Dendritic cell treated with granulocyte-macrophage colony-stimulating factor and Interleukin-4, amounts not matched to agents 40 ng/mL and 50 ng/mL, for 4 days (primary cell): ENCODE data around the gene CYFIP2.

Source experiments
- H3K27ac Mint-ChIP-seq: one replicate; pipeline ENCODE4 v1.8.0; 2022; ENCODE audit warnings: mild to moderate bottlenecking, mixed read lengths
- H3K27me3 Mint-ChIP-seq: one replicate; pipeline ENCODE4 v1.8.0; 2022; ENCODE audit warnings: mild to moderate bottlenecking, mixed read lengths
- H3K36me3 Mint-ChIP-seq: one replicate; pipeline ENCODE4 v1.8.0; 2022; ENCODE audit warnings: low read depth, mixed read lengths
- H3K4me1 Mint-ChIP-seq: one replicate; pipeline ENCODE4 v1.8.0; 2022; ENCODE audit warnings: low read depth, mixed read lengths
- H3K4me3 Mint-ChIP-seq: one replicate; pipeline ENCODE4 v1.8.0; 2022; ENCODE audit warnings: mild to moderate bottlenecking, moderate library complexity, mixed read lengths
- H3K9me3 Mint-ChIP-seq: one replicate; pipeline ENCODE4 v1.8.0; 2022; ENCODE audit warnings: mixed read lengths
- intact Hi-C: fragments of 100-400 bp; cut with micrococcal nuclease; formaldehyde crosslinking; loops from one replicate; pipeline ENCODE4 v1.15.0; 2022

The CYFIP2 gene

GRCh38 chr5:157269165-157269671 is 3.3 kb downstream of the CYFIP2 start:
- H3K27me3 Mint-ChIP-seq = peaks cover 15% of the 10 kb centered on the region
- H3K4me1 Mint-ChIP-seq = peaks cover 58% of the 10 kb centered on the region
- no peaks in the 10 kb centered on the region for H3K9me3 Mint-ChIP-seq
- no peak overlapping the region for H3K4me3 Mint-ChIP-seq
- no peak overlapping the region for H3K27ac Mint-ChIP-seq
- intact Hi-C loops = no loop called here
- peaks cover 6% of the 10 kb centered on the region for H3K36me3 Mint-ChIP-seq

DNA sequence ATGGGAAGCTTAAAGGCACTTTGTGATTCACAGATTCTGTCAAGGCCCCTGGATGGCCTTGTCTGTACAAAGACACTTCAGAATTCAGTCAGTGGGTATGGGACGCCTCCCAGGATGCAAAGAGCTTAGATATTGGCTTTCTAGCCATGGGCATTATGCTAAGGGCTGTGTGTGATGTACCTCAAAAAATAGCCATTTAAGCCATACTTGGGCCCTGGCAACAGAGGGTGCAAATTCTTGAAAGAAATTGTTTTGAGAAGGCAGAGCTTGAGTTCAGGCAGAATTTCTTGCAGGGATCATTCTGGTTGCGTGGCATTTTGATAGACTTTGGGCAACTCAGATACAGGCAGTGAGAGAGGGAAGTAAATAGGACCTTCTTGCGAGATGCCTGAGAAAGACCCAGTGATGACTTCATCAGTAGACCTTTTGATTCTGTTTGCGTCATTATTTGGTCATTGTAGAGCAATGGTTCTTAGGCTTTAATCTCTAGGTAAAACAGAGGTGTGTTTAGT is 3.9 kb downstream of the CYFIP2 start:
- Mint-ChIP-seq H3K4me3 (no peak overlapping the region), H3K36me3 (peaks cover 6% of the 10 kb centered on the region), H3K27ac (no peak overlapping the region), H3K4me1 (peaks cover 58% of the 10 kb centered on the region), H3K27me3 (peaks cover 14% of the 10 kb centered on the region), H3K9me3 (no peaks in the 10 kb centered on the region)
- intact Hi-C loops = no loop called here

- Mint-ChIP-seq H3K27ac (no peak overlapping the region), H3K9me3 (no peaks in the 10 kb centered on the region), H3K4me1 (peaks cover 58% of the 10 kb centered on the region), H3K36me3 (peaks cover 2% of the 10 kb centered on the region), H3K27me3 (peaks cover 12% of the 10 kb centered on the region), H3K4me3 (no peak overlapping the region)
- intact Hi-C loops = no loop called here
Observed at GRCh38 chr5:157270771-157271170, 4.8 kb downstream of the CYFIP2 start.

- H3K4me3 Mint-ChIP-seq = no peak overlapping the region
- intact Hi-C loops = no loop called here
- H3K9me3 Mint-ChIP-seq = no peaks in the 10 kb centered on the region
- peaks cover 53% of the 10 kb centered on the region for H3K4me1 Mint-ChIP-seq
- peak overlapping the region; percentile 87 for H3K27ac Mint-ChIP-seq
- H3K27me3 Mint-ChIP-seq = peaks cover 8% of the 10 kb centered on the region
- no peaks in the 10 kb centered on the region for H3K36me3 Mint-ChIP-seq
Observed at GRCh38 chr5:157271740-157272271, 5.9 kb downstream of the CYFIP2 start.

DNA sequence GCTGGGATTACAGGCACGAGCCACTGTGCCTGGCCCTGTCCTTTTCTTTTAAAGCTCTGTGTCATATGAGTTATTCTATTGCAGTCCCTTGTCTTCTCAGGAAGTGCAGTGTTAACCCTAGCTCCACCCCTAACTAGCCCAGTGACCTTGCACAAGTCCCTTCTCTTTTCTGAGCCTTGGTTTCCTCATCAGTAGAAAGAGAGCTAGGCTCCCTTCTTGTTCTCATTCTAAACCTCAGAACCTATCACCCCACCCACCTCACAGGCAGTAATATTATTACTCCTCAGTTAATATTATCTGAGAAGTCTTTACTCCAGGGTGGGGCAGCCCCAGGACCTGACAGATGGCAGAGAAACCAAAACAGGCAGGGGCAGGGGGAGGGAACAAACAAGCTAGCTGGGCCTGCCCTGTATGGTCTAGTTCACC is 7.2 kb downstream of the CYFIP2 start:
- Mint-ChIP-seq H3K4me3 (peak overlapping the region; percentile 40), H3K9me3 (no peaks in the 10 kb centered on the region), H3K36me3 (no peaks in the 10 kb centered on the region), H3K4me1 (peaks cover 44% of the 10 kb centered on the region), H3K27me3 (no peaks in the 10 kb centered on the region), H3K27ac (peak overlapping the region; percentile 87)
- intact Hi-C loops = loop anchor here (1.0 kb wide), 1 partner anchor 9 kb away; no protein-coding TSS in a partner anchor

GRCh38 chr5:157275403-157275802 is 9.5 kb downstream of the CYFIP2 start:
- intact Hi-C loops = no loop called here
- H3K27ac Mint-ChIP-seq = no peak overlapping the region
- no peak overlapping the region for H3K4me3 Mint-ChIP-seq
- H3K9me3 Mint-ChIP-seq = no peaks in the 10 kb centered on the region
- no peaks in the 10 kb centered on the region for H3K27me3 Mint-ChIP-seq
- peaks cover 33% of the 10 kb centered on the region for H3K4me1 Mint-ChIP-seq
- no peaks in the 10 kb centered on the region for H3K36me3 Mint-ChIP-seq

DNA sequence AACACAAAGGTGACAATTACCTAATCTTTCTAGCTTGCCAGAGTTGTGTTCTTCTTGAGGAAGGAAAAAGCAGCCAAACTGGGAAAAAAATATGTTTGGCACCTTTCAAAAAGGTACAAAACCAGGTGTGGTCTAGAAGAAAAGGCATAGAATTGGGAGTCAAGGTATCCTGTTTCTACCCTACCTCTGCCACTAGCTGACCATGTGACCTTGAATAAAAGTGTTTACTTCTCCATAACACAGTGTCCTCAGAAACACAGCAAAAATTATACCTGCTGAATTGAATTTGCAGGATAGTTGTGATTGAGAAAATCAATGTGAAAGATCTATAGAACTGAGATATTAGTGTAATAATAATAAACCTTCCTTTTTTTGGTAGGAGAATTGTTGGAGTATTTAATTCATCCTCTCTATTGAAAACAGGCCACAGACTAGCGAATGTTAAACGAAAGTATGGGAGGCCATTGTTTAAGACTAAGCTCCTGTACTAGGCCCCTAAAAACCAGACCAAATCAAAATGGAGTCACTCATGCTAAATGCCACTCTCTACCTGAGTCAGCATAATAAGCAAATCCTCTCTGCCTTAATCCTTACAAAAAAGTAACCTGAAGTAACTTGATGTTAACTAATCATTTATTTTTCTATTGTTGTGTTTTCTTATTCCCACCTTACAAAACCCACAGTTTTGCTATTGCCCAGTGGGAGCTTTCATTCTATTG is 12.6 kb downstream of the CYFIP2 start:
- Mint-ChIP-seq H3K4me1 (peaks cover 24% of the 10 kb centered on the region), H3K4me3 (no peak overlapping the region), H3K36me3 (no peaks in the 10 kb centered on the region), H3K9me3 (no peaks in the 10 kb centered on the region), H3K27me3 (peaks cover 1% of the 10 kb centered on the region), H3K27ac (no peak overlapping the region)
- intact Hi-C loops = no loop called here

- intact Hi-C loops = no loop called here
- H3K27me3 Mint-ChIP-seq = peaks cover 1% of the 10 kb centered on the region
- no peak overlapping the region for H3K4me3 Mint-ChIP-seq
- no peak overlapping the region for H3K27ac Mint-ChIP-seq
- H3K36me3 Mint-ChIP-seq = no peaks in the 10 kb centered on the region
- H3K9me3 Mint-ChIP-seq = no peaks in the 10 kb centered on the region
- peaks cover 23% of the 10 kb centered on the region for H3K4me1 Mint-ChIP-seq
Observed at GRCh38 chr5:157279605-157280239, 13.8 kb downstream of the CYFIP2 start.

DNA sequence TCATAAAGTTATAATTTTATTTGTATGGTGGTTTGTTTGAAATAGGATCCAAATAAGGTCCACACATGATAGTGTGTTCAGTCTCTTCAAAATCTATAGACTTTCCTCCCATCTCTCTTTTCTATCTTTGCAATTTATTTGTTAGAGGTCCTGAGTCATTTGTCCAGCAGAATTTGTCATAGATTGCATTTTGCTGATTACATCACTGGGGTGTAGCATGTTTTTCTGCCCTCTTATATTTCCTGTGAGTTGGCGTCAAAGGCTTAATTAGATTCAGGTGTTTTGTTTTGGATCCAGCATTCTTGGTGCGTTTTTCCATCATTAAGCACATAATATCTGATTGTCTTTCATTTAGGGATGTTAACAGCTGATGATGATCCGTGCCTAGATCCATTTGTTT is 15.0 kb downstream of the CYFIP2 start:
- intact Hi-C loops = no loop called here
- H3K4me3 Mint-ChIP-seq = no peak overlapping the region
- H3K9me3 Mint-ChIP-seq = no peaks in the 10 kb centered on the region
- peaks cover 1% of the 10 kb centered on the region for H3K27me3 Mint-ChIP-seq
- no peaks in the 10 kb centered on the region for H3K36me3 Mint-ChIP-seq
- H3K27ac Mint-ChIP-seq = no peak overlapping the region
- H3K4me1 Mint-ChIP-seq = peaks cover 23% of the 10 kb centered on the region

DNA sequence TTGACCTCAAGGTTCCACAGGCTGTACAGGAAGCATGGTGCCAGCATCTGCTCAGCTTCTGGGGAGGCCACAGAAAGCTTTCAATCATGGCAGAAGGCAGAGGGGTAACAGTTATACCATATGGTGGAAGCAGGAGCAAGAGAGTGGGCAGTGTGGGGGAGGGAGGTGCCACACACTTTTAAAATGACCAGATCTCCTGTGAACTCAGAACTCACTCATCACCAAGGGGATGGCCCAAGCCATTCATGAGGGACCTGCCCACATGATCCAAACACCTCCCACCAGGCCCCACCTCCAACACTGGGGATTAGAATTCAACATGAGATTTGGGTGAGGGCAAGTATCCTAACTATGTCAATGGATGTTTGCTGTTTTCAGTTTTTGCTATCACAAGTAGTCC is 16.2 kb downstream of the CYFIP2 start:
- Mint-ChIP-seq H3K27ac (peak overlapping the region; percentile 34), H3K36me3 (peaks cover 8% of the 10 kb centered on the region), H3K27me3 (peaks cover 1% of the 10 kb centered on the region), H3K4me3 (no peak overlapping the region), H3K4me1 (peaks cover 23% of the 10 kb centered on the region), H3K9me3 (no peaks in the 10 kb centered on the region)
- intact Hi-C loops = loop anchor here (1.0 kb wide), 1 partner anchor 9 kb away; no protein-coding TSS in a partner anchor

DNA sequence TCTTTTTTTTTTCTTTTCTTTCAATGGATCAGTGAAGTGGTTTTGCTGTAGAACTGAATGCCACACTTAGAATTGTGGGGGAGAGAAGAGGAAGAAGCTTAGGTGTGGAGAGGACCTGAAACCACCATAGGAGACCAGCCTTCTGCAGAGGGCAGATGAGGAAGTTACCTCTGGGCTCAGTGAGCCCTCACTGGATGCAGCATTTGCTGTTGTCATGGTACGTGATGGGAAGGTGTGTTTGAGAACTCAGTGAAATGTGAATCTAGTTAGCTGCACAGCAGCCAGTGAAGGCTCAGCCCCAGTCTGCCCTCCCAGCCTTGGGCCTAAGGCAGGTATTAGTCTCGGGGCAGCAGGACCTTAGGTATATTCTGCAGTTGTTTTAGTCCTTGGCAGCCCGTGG is 17.5 kb downstream of the CYFIP2 start:
- H3K36me3 Mint-ChIP-seq = peaks cover 9% of the 10 kb centered on the region
- intact Hi-C loops = no loop called here
- peaks cover 23% of the 10 kb centered on the region for H3K4me1 Mint-ChIP-seq
- peaks cover 1% of the 10 kb centered on the region for H3K27me3 Mint-ChIP-seq
- H3K4me3 Mint-ChIP-seq = no peak overlapping the region
- no peak overlapping the region for H3K27ac Mint-ChIP-seq
- no peaks in the 10 kb centered on the region for H3K9me3 Mint-ChIP-seq

DNA sequence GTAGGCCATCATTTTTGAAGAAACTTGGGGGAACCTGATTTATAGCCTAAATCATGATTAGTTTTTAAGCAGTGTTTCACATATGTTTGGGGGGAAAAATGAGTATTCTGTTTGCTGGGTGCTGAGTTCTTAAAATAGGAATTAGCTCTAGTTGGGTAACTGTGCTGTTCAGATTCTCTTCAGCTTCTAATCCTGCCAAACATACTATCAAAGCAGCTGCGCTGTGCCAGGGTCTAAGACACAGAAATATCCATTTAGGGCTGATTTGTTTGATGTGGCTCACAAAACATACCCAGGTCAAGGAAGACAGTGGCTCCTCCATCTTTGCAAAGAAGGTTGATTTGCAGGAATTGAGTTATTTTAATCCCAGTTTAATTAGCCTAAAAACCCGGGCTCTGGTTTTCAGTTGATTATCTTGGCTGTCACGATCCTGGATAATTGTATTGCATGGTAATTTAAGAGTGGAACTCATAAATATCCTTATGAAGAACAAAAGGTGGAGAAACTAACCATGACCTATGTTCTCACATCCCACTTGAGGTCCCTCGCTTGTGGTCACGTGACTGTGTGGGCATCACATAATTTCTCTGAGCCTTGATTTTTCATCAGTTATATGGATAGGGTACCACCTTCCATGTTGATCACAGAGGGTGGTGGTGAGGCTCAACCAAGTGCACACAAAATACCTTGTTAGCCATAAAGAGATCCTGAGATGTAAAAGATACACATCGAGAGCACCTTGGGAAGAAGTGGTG is 18.7 kb downstream of the CYFIP2 start:
- Mint-ChIP-seq H3K4me3 (no peak overlapping the region), H3K4me1 (peaks cover 23% of the 10 kb centered on the region), H3K36me3 (peaks cover 9% of the 10 kb centered on the region), H3K27ac (no peak overlapping the region), H3K27me3 (peaks cover 1% of the 10 kb centered on the region), H3K9me3 (no peaks in the 10 kb centered on the region)
- intact Hi-C loops = no loop called here

DNA sequence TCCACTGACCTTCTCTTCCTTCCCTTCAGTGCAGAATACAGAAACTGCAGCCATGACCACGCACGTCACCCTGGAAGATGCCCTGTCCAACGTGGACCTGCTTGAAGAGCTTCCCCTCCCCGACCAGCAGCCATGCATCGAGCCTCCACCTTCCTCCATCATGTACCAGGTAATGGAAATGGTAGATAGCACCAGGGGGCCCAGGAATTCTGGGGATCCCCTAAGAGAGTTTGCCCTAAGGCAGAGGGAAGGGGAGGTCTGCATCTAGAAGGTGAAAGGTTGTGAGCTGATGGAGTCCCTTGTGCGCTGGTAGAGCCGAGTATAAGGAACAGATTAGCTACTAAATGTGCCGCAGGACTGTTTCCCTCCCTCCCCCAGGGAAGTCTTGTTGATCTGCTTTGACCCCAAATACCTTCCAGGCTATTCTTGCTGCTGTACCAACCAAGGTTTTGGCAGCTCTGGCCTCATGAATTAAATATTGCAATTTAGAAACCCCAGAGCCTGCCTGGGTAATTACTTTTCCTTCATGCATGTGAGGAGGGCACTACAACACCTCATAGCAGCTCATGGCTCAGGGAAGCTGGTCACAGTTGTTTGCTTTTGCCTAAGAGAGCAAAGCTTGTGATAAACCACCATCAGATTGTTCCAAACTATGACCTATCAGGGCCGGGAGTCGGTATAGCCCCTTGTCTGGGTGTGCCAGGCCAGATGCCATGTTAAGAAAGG is 19.6 kb downstream of the CYFIP2 start:
- Mint-ChIP-seq H3K36me3 (peaks cover 9% of the 10 kb centered on the region), H3K4me3 (no peak overlapping the region), H3K27me3 (peaks cover 1% of the 10 kb centered on the region), H3K9me3 (no peaks in the 10 kb centered on the region), H3K27ac (no peak overlapping the region), H3K4me1 (peaks cover 19% of the 10 kb centered on the region)
- intact Hi-C loops = no loop called here
